GM19023 (cell line): ENCODE measurements around the gene GNAT2.

Source experiments
- ATAC-seq: cut with Tn5 transposase; IDR thresholded peaks from one replicate; pipeline ENCODE4 v1.9.1; 2021; ENCODE audit warnings: mild to moderate bottlenecking, moderate library complexity; ENCODE audit not compliant: unreplicated experiment

The GNAT2 gene

GRCh38 chr1:109628540-109629321 is 9.3 kb upstream of the GNAT2 start:
- no peak for ATAC-seq

- ATAC-seq = no peak
These were observed 8.4 kb upstream of the GNAT2 start for GRCh38 chr1:109627692-109628399.

- no peak for ATAC-seq
These were observed 7.4 kb upstream of the GNAT2 start for GRCh38 chr1:109626682-109627408.

GRCh38 chr1:109625601-109626560 is 6.5 kb upstream of the GNAT2 start:
- ATAC-seq = no peak

- no peak for ATAC-seq
These were observed 5.8 kb upstream of the GNAT2 start for GRCh38 chr1:109625176-109625575.

- ATAC-seq = no peak
These were observed 5.0 kb upstream of the GNAT2 start for GRCh38 chr1:109624201-109625010.

GRCh38 chr1:109623601-109624161 is 4.3 kb upstream of the GNAT2 start:
- ATAC-seq = no peak

- no peak for ATAC-seq
These were observed 3.5 kb upstream of the GNAT2 start for GRCh38 chr1:109622895-109623294.

GRCh38 chr1:109622137-109622892 is 2.9 kb upstream of the GNAT2 start:
- no peak for ATAC-seq

- ATAC-seq = no peak
These were observed 2.1 kb upstream of the GNAT2 start for GRCh38 chr1:109621379-109622136.

GRCh38 chr1:109620841-109621286 is 1.4 kb upstream of the GNAT2 start:
- peak; percentile 71 for ATAC-seq

GRCh38 chr1:109620401-109620791 is 980 bp upstream of the GNAT2 start:
- peak; percentile 2 for ATAC-seq

- ATAC-seq = no peak
These were observed 498 bp downstream of the GNAT2 start for GRCh38 chr1:109618661-109619575.

- ATAC-seq = no peak
These were observed 2.1 kb downstream of the GNAT2 start for GRCh38 chr1:109617291-109617801.

GRCh38 chr1:109616391-109616790 is 3.0 kb downstream of the GNAT2 start:
- ATAC-seq = no peak

- no peak for ATAC-seq
These were observed 3.5 kb downstream of the GNAT2 start for GRCh38 chr1:109615879-109616278.
